Measurements from ENCODE around the gene RNF168.

- TF ChIP-seq CTCF (IDR thresholded peaks at IDR 0.05; ENCODE audit: poor library complexity, severe bottlenecking) (no peak), EP300 (conservative IDR thresholded peaks at IDR 0.05; ENCODE audit: poor library complexity, severe bottlenecking) (no peak), POLR2AphosphoS5 (IDR thresholded peaks at IDR 0.05) (no peak), EZH2 (IDR thresholded peaks at IDR 0.05; ENCODE audit: borderline replicate concordance, insufficient read depth, low read length, poor library complexity, severe bottlenecking) (no peak), RAD21 (conservative IDR thresholded peaks at IDR 0.05) (no peak), REST (IDR thresholded peaks at IDR 0.05; ENCODE audit: borderline replicate concordance) (no peak), SMC3 (conservative IDR thresholded peaks at IDR 0.05; ENCODE audit: poor library complexity) (no peak), MXI1 (conservative IDR thresholded peaks at IDR 0.05; ENCODE audit: poor library complexity, severe bottlenecking) (no peak), TAF1 (IDR thresholded peaks at IDR 0.05; ENCODE audit: low read depth) (no peak)
Observed at GRCh38 chr3:196492080-196492479, 11.5 kb downstream of the RNF168 start.
